NOMO-1 (cell line): Measurements from ENCODE around the gene PMEL.
"Not testable (repeated sequence)": the region's sequence is repeated elsewhere in the genome, so short reads cannot be mapped to it uniquely, and the experiment has no call there.

Experiments used
- DNase-seq, 2 experiments: peaks; one replicate each; lab custom pipeline; 2025; ENCODE audit not compliant: unreplicated experiment in 2 of 2; lab: John Stamatoyannopoulos, UW

The PMEL gene

DNA sequence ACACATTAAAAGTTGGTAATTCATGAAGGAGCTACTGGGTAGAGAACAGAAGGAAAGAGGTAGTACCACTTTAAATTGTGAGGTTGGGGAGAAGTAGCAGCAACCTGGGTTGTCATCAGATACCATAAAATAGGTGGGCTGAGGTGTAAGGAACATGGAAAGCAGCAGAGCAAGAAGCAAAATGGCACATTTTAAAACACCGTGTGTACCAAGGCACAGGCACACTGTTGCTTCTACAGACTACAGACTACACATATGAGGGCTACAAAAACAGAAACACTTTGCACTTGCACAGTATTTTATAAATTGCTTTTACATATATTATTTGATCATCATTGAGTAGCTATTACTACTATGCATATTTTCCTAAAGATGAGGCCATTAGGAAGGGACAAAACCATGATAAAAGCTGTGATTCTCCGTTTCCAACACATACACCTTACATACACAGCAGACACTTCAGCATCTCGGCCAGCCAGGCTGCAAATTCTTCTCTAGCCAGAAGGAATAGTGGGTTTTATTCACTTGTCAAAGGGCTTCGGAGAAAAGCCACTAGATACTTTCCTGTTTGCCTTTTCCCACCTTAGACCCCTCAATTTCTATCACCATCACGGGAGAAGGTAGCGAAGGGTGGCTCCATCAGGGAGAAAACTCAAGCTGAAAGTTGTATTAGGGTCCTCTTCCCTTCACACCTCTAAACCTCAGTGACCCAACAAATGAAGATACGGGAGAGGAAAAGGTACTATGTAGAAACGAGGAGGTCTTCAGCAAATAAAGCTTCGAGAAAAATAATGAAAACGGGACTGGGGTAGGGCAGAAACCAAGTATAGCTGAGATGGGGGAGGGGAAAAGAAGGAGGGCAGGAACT is 39.7 kb downstream of the PMEL start:
- no peak for DNase-seq

DNA sequence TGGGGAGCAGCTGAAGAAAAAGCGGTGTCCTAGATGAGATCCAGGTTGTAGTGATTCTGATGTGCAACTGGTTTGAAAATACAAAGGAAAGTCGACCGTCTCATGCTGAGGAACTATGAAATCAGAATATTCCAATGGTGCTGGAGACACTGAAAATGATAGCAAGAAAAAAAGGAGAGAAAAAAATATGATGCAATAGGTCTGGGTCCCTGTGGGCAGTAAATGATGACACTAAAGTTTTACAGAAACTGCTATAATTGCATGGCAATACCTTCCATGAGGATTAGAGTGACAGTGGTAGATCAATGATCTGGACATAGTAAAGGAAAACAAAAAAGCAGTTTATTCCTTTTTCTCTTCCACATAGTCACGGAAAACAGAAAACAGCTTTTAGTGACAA is 40.5 kb downstream of the PMEL start:
- DNase-seq: no peak

GRCh38 chr12:55923648-55924047 is 42.2 kb downstream of the PMEL start:
- not testable (repeated sequence) for DNase-seq

- DNase-seq: no peak
Observed at GRCh38 chr12:55922126-55922525, 43.7 kb downstream of the PMEL start.

DNA sequence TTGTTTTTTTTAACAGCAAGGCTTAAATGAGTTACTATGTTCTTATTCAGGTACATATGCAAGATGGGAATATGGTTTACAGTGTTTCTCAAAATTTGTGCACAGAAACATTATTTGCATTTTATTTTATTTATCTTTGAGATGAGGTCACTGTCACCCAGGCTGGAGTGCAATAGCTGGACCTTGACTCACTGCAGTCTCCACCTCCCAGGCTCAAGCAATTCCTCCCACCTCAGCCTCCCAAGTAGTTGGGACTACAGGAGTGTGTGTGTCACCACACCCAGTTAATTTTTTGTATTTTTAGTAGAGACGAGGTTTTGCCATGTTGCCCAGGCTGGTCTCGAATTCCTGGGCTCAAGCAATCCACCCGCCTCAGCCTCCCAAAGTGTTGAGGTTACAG is 46.8 kb downstream of the PMEL start:
- DNase-seq: not testable (repeated sequence)

GRCh38 chr12:55915482-55915859 is 50.4 kb downstream of the PMEL start:
- peak; percentile 5 to 81 for DNase-seq

DNA sequence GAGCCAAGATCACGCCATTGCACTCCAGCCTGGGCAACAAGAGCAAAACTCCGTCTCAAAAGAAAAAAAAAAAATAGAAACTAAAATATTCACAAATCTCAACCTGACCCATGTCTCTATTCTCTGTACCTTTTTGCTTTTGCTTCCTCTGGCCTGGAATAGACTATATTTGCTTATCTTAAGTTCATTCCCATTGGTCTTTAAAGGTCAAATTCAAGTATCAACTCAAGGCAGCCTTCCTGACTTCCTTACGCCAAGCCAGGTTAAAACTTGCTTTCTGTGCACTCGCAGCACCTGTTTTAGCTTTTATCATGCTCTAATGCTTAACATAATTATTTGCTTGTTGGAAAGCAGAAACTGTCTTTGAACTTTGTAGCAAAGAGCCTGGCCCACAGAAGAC is 52.9 kb downstream of the PMEL start:
- no peak for DNase-seq

DNA sequence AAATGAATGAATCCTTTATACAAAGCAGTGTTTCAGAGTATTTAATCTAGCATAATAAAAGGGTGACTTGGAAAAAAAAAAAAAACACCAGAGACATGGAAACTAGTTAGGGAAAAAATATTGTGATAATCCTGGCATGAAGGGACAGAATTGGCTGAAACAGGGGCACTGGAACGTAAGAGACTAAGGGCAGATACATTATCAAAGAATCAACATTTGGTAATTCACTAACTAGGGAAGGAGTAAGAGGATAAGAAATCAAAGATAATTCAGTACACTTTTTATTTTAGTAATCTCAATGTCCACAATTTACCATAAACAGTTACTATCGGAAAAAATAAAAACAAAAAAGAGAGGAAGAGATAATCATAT is 56.3 kb downstream of the PMEL start:
- no peak for DNase-seq

DNA sequence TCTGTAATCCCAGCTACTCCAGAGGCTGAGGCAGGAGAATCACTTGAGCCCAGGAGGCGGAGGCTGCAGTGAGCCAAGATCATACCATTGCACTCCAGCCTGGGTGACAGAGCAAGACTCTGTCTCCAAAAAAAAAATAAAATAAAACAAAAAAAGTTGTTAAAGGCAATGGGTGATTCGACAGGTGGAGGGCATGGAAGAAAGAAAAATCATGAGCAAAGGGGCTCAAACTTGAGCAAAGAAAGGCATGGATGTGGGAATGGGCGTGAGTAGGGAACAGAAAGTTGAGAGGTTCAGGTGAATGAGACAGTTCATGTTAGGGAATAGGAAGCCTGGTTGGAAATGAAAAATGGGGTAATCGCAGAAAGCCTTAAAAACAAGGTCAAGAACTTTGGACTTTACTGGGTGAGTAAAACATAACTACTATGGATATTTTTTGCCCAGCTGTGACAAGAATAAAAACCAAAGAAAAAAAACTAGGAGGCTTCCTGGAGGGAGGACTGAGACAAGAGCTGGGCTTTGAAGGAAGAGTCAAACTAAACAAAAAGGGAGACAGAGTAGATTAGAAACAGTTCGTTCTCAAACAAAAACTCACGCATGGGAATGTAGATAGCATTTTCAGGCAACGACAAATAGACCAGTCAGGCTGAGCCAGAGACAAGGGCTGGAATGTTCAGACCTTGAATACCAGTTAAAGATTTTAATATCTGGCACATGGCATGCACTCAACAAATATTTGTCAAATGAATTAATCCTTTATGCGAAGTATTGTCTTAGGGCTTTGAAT is 56.9 kb downstream of the PMEL start:
- DNase-seq: no peak

DNA sequence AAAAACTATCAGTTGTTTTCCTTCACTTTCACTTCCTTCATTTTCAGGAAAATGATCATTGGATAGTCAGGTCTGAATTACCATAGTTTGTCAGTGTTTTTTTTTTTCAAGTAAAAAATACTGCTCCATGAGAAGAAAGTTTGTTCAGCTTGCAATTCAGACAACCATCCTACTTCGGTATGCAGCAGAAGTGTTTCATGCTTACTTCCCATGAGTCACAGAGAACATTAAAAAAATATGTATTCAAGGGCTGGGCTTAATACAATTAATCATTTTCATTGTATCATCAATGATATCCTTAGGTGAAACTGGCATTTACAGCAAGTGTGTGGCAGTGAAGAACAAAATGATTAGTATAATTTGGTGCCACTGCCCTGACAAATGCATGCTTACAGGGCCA is 59.8 kb downstream of the PMEL start:
- DNase-seq: peak in 1 of 2 experiments; percentile 30
